Transverse colon (tissue), 4 donors: ENCODE results near the gene SZT2. TPM values are rescaled to one million over a fixed set of nuclear protein-coding genes. Genes with fewer than 3 reads are reported as not detected.

Experiments used
- DNase-seq: peaks from one replicate; pipeline ENCODE4 v3.0.0-alpha.2; 2019
- H3K27ac ChIP-seq, 4 donors: fragments of 200-600 bp; sonication (generic); 2 replicates each; pipeline ENCODE4 v1.5.1; 2016 to 2018; ENCODE audit warnings: inconsistent platforms in 4 of 4
- H3K27me3 ChIP-seq: fragments of 200-600 bp; sonication (generic); 2 replicates; pipeline ENCODE4 v1.5.1; 2017; ENCODE audit warnings: inconsistent platforms
- H3K36me3 ChIP-seq, 4 donors: fragments of 200-600 bp; sonication (generic); 2 replicates each; pipeline ENCODE4 v1.5.1; 2017 to 2019; ENCODE audit warnings: inconsistent platforms in 4 of 4
- H3K4me1 ChIP-seq, 4 donors: fragments of 200-600 bp; sonication (generic); 2 replicates each; pipeline ENCODE4 v1.5.1; 2017 to 2020; ENCODE audit warnings: inconsistent platforms in 4 of 4
- H3K4me3 ChIP-seq, 4 donors: fragments of 200-600 bp; sonication (generic); 1 replicate in 1 of 4; 2 replicates in 3 of 4; pipeline versions ENCODE4 v1.5.1 to v1.6.1; 2017 to 2019; ENCODE audit warnings: inconsistent platforms in 4 of 4
- H3K9me3 ChIP-seq, 2 donors: fragments of 200-600 bp; sonication (generic); 2 replicates each; pipeline ENCODE4 v1.5.1; 2017 to 2019; ENCODE audit warnings: inconsistent platforms in 2 of 2
- EP300 ChIP-seq: sonication (generic); formaldehyde crosslinking; IDR thresholded peaks from one replicate; pipeline ENCODE4 v1.6.1; 2017; ENCODE audit warnings: antibody characterized with exemption, low read depth
- POLR2A ChIP-seq: fragments of 450-650 bp; IDR thresholded peaks from one replicate; pipeline ENCODE4 v1.6.1; 2016; ENCODE audit warnings: antibody characterized with exemption, mild to moderate bottlenecking, moderate library complexity
- POLR2AphosphoS5 ChIP-seq, 3 donors: sonication (generic); formaldehyde crosslinking; IDR thresholded peaks; one replicate each; pipeline ENCODE4 v1.6.1; 2016; ENCODE audit warnings: antibody characterized with exemption in 3 of 3
- WGBS, 2 donors: methylation state at CpG; one replicate each; pipeline ENCODE4 v1.1.5; 2018; ENCODE audit warnings: low coverage in 1 of 2; 5-methylcytosine and 5-hydroxymethylcytosine counted together
- in situ Hi-C, 4 donors: fragments of 200-750 bp; cut with MboI; loops; one replicate each; pipeline versions ENCODE4 v1.15.0 to v1.15.1; 2017; ENCODE audit warnings: low sequenced_read_pairs in 3 of 4, low pct_ligation_motif_present in 1 of 4, low pct_unique_long_range_greater_than_20kb in 1 of 4
- intact Hi-C: fragments of 100-400 bp; cut with DNase I; formaldehyde crosslinking; loops from one replicate; pipeline ENCODE4 v1.15.1; 2023; ENCODE audit warnings: low total_unique reads
- total RNA-seq, 4 donors: library from RNA; depleted of rRNA; stranded (reverse); fragments of >200 nt; gene quantifications; one replicate each; pipeline ENCODE4 v1.1.0, GENCODE V29; 2016
- TF ChIP-seq, protein P1 (sequence below), 5 experiments: fragments of 200-600 bp in 3 of 5; fragments of 450-650 bp in 2 of 5; sonication (generic) in 3 of 5; IDR thresholded peaks; 1 replicate in 2 of 5; 2 replicates in 3 of 5; pipeline ENCODE4 v1.5.1; 2016 to 2017; ENCODE audit warnings: antibody characterized with exemption in 5 of 5, inconsistent platforms in 3 of 5, mild to moderate bottlenecking in 2 of 5, moderate library complexity in 1 of 5

Gene SZT2
- total RNA-seq, 4 donors from 2014 or later, result 43.1 to 106 (median 82.2) TPM

DNA sequence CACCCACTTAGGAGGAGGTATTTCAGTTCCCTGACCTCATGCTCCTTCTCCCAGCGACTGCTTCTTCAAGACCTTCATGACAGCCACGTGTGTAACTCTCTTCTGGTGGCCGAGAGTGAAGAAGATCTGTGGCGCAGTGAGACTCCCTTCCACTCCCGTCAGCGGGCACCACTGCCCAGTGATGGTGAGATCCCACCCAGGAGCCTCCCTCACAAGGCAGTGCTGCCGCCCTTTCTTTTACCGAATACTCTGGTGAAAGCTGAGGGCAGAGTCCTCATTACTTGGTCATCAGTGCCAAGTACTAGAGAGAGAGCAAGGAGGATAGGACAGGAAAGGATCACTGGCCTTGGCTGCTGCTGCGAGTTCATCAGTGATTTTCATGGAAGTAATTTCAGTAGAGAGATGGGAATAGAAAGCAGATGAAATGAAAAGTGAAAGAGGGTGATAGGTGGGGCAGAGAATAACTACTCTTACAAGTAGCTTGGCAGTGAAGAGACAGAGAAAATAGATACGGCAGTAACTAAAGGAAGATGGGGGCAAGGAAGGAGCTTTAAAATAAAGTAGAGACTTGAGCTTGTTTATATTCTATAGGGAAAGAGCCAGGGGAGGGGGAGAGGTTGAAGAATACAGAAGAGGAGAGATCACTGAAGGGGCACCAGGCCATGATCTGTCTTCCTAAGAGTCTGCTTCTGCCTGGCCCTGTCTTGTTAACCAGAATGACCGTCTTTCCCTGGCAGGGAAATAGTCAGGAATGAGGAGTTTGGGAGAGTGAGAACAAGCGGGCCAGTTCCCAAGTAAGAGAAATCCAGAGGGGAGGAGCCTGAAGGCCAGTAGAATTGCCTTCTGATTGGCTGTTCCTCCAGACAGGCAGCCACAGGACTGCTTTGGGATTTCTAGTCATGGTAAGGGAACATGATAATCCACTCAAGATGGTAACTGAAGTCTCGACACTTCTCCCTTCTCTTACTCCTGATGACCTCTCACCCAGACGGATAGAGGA lies 45.7 kb downstream of the SZT2 start:
- no peaks in the 10 kb centered on the region for H3K27me3 ChIP-seq
- no peak overlapping the region for H3K4me3 ChIP-seq
- peaks cover 0 to 38% (median 20%) of the 10 kb centered on the region in 4 donors for H3K36me3 ChIP-seq
- H3K9me3 ChIP-seq, result no peaks in the 10 kb centered on the region
- in situ Hi-C loops, result loop anchor here in 1 of 4 donors (25.0 kb wide), 1 partner anchor 202 kb away; no protein-coding TSS in a partner anchor
- TF ChIP-seq, protein P1, sequence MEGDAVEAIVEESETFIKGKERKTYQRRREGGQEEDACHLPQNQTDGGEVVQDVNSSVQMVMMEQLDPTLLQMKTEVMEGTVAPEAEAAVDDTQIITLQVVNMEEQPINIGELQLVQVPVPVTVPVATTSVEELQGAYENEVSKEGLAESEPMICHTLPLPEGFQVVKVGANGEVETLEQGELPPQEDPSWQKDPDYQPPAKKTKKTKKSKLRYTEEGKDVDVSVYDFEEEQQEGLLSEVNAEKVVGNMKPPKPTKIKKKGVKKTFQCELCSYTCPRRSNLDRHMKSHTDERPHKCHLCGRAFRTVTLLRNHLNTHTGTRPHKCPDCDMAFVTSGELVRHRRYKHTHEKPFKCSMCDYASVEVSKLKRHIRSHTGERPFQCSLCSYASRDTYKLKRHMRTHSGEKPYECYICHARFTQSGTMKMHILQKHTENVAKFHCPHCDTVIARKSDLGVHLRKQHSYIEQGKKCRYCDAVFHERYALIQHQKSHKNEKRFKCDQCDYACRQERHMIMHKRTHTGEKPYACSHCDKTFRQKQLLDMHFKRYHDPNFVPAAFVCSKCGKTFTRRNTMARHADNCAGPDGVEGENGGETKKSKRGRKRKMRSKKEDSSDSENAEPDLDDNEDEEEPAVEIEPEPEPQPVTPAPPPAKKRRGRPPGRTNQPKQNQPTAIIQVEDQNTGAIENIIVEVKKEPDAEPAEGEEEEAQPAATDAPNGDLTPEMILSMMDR (IDR thresholded peaks at IDR 0.05), result no peak
- TF ChIP-seq POLR2AphosphoS5 (IDR thresholded peaks at IDR 0.05), result no peak
- H3K4me1 ChIP-seq, result peaks cover 0 to 3% (median 0%) of the 10 kb centered on the region in 4 donors
- peak overlapping the region; percentile 11 to 70 (median 34) for H3K27ac ChIP-seq
- intact Hi-C loops, result no loop called here
- 64 to 71% methylated on average over 3 to 14 of the region's 14 CpGs for WGBS, 2 donors
- no peak for DNase-seq

DNA sequence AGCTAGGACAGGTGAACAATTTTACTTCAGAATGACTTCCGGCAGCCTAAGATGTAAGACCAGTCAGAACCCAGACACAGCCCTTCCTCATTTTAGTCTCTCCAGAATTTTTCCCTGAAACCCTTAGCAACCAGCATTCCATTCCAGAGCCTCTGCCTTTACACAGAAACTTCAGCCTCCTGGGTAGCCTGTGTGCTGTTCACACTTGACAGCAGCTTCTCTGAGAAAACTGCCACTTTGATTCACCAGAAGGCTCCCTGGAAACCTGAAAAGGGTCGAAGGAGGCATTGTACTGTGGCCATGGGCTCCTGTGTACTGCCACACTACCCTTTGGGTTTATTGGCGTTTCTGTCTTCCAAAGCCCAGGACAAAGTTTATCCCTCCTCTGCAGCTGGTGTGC lies 46.7 kb downstream of the SZT2 start:
- DNase-seq, result no peak
- no peak overlapping the region for H3K4me3 ChIP-seq
- H3K4me1 ChIP-seq, result peaks cover 0 to 3% (median 0%) of the 10 kb centered on the region in 4 donors
- no peaks in the 10 kb centered on the region for H3K27me3 ChIP-seq
- peaks cover 0 to 29% (median 14%) of the 10 kb centered on the region in 4 donors for H3K36me3 ChIP-seq
- TF ChIP-seq EP300 (no peak), POLR2AphosphoS5 (IDR thresholded peaks at IDR 0.05) (no peak), POLR2A (no peak)
- TF ChIP-seq, protein P1 (IDR thresholded peaks at IDR 0.05), result no peak
- in situ Hi-C loops, result loop anchor here in 1 of 4 donors (25.0 kb wide), 1 partner anchor 201 kb away; no protein-coding TSS in a partner anchor
- intact Hi-C loops, result no loop called here
- no peaks in the 10 kb centered on the region for H3K9me3 ChIP-seq
- 90% methylated on average over 2 to 3 of the region's 3 CpGs for WGBS, 2 donors
- H3K27ac ChIP-seq, result peak overlapping the region in 1 of 4 donors; percentile 57

DNA sequence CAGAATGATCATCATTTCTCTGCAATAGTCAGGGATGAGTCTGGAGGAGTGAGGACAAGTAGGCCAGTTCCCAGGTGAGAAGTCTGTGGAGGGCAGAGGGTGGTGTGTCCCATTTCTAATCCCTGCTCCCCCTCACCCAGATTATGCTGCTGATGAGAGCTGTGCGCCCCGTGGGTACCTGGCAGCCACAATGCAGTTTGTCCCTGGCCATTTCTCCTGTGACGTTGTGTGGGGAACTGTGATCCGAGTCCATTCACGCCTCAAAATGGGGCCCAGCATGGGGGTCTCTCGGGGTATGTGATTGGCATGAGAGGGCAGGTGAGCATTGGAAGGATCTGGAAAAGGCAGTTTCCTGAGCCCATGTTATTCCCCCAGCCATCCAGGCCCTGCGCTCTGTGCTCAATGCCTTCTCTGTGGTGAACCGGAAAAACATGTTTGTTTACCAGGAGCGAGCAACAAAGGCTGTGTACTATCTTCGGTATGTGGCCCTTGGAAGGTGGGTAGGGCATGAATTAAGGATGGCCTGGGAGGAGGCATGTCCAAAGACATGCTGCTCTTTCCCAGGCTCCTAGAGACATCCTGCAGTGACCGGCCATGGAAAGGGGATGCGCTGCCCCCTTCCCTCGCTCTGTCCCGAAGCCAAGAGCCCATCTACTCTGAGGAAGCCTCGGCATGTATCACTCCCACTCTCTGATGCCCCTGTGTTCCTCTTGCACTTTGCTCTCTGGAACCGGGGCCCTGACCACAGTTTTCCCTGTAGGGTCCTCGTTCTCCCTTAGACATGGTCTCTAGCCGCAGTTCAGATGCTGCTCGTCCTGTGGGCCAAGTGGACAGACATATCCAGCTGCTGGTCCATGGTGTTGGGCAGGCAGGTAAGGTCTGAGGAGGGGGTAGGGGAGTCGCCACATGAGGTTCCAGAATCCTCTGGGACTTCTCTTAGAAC lies 47.6 kb downstream of the SZT2 start:
- Histone ChIP-seq H3K4me3 (no peak overlapping the region), H3K36me3 (peaks cover 0 to 20% (median 7%) of the 10 kb centered on the region in 4 donors), H3K9me3 (no peaks in the 10 kb centered on the region), H3K4me1 (peaks cover 0 to 3% (median 0%) of the 10 kb centered on the region in 4 donors), H3K27ac (no peak overlapping the region), H3K27me3 (no peaks in the 10 kb centered on the region)
- in situ Hi-C loops, result loop anchor here in 1 of 4 donors (25.0 kb wide), 1 partner anchor 200 kb away; no protein-coding TSS in a partner anchor
- intact Hi-C loops, result no loop called here
- TF ChIP-seq POLR2A (no peak), POLR2AphosphoS5 (IDR thresholded peaks at IDR 0.05) (no peak), EP300 (no peak)
- TF ChIP-seq, protein P1 (IDR thresholded peaks at IDR 0.05), result no peak
- 94% methylated on average over 20 of the region's 20 CpGs; no CpG with 5 or more reads in 1 of the 2 donors for WGBS, 2 donors
- peak; percentile 4 for DNase-seq
